Prostate gland (tissue), 2 donors: Measurements from ENCODE around the gene SVEP1. TPM values are rescaled to one million over a fixed set of nuclear protein-coding genes. Genes with fewer than 3 reads are reported as not detected.

Experiments used
- DNase-seq: peaks from one replicate; pipeline ENCODE4 v3.0.0-alpha.2; 2019; ENCODE audit warnings: low spot score
- H3K27ac ChIP-seq, 2 donors: fragments of 200-600 bp; sonication (generic); 2 replicates each; pipeline ENCODE4 v1.5.1; 2017 to 2019
- H3K27me3 ChIP-seq: fragments of 200-600 bp; sonication (generic); replicated peaks from 2 replicates; pipeline ENCODE4 v1.5.1; 2019; ENCODE audit not compliant: insufficient read depth
- H3K36me3 ChIP-seq, 2 donors: fragments of 200-600 bp; sonication (generic); 1 replicate in 1 of 2; 2 replicates in 1 of 2; pipeline versions ENCODE4 v1.5.1 to v1.8.1; 2017 to 2019
- H3K4me1 ChIP-seq: fragments of 200-600 bp; sonication (generic); replicated peaks from 2 replicates; pipeline ENCODE4 v1.5.1; 2019
- H3K4me3 ChIP-seq, 2 donors: fragments of 200-600 bp; sonication (generic); 2 replicates each; pipeline ENCODE4 v1.5.1; 2017 to 2019
- H3K9me3 ChIP-seq: fragments of 200-600 bp; sonication (generic); 2 replicates; pipeline ENCODE4 v1.5.1; 2017
- CTCF ChIP-seq, 4 experiments: fragments of 200-600 bp in 2 of 4; fragments of 450-650 bp in 2 of 4; sonication (generic) in 2 of 4; IDR thresholded peaks; 1 replicate in 3 of 4; 2 replicates in 1 of 4; pipeline ENCODE4 v1.5.1; 2016 to 2019; ENCODE audit warnings: antibody characterized with exemption in 4 of 4, mild to moderate bottlenecking in 2 of 4, moderate library complexity in 2 of 4
- POLR2A ChIP-seq: fragments of 450-650 bp; IDR thresholded peaks from one replicate; pipeline ENCODE4 v1.6.1; 2016; ENCODE audit warnings: antibody characterized with exemption, mild to moderate bottlenecking
- POLR2AphosphoS5 ChIP-seq: sonication (generic); formaldehyde crosslinking; IDR thresholded peaks from one replicate; pipeline ENCODE4 v1.6.1; 2017; ENCODE audit warnings: antibody characterized with exemption
- WGBS: methylation state at CpG from one replicate; pipeline ENCODE4 v1.1.5; 2018; 5-methylcytosine and 5-hydroxymethylcytosine counted together
- intact Hi-C: fragments of 100-400 bp; cut with DNase I; formaldehyde crosslinking; loops from one replicate; pipeline ENCODE4 v1.14.2; 2022
- total RNA-seq, 2 donors: library from RNA; depleted of rRNA; stranded (reverse); fragments of >200 nt; gene quantifications; one replicate each; pipeline ENCODE4 v1.1.0, GENCODE V29; 2016

The SVEP1 gene
- total RNA-seq, 2 donors from 2014 or later = 2.7 to 5.8 TPM

- no peak overlapping the region for H3K27ac ChIP-seq
- H3K27me3 ChIP-seq = no peaks in the 10 kb centered on the region
- no peaks in the 10 kb centered on the region for H3K9me3 ChIP-seq
- WGBS = 68% methylated on average over 6 of the region's 6 CpGs
- DNase-seq = no peak
- intact Hi-C loops = no loop called here
- H3K36me3 ChIP-seq = no peaks in the 10 kb centered on the region
- no peaks in the 10 kb centered on the region for H3K4me1 ChIP-seq
- no peak for TF ChIP-seq POLR2AphosphoS5
- no peak for TF ChIP-seq POLR2A
- no peak for TF ChIP-seq CTCF (IDR thresholded peaks at IDR 0.05)
- H3K4me3 ChIP-seq = no peak overlapping the region
Measured at GRCh38 chr9:110472111-110472510, 107.4 kb downstream of the SVEP1 start.

GRCh38 chr9:110468950-110469349, 110.6 kb downstream of the SVEP1 start:
- 38% methylated on average over 5 of the region's 5 CpGs for WGBS
- no peak for DNase-seq
- Histone ChIP-seq H3K4me3 (no peak overlapping the region), H3K9me3 (no peaks in the 10 kb centered on the region), H3K27ac (no peak overlapping the region), H3K27me3 (no peaks in the 10 kb centered on the region), H3K4me1 (no peaks in the 10 kb centered on the region), H3K36me3 (no peaks in the 10 kb centered on the region)
- intact Hi-C loops = no loop called here
- TF ChIP-seq POLR2A = no peak
- no peak for TF ChIP-seq CTCF (IDR thresholded peaks at IDR 0.05)
- no peak for TF ChIP-seq POLR2AphosphoS5

- no peak for DNase-seq
- no peak for TF ChIP-seq POLR2A
- TF ChIP-seq POLR2AphosphoS5 = no peak
- no peak for TF ChIP-seq CTCF (IDR thresholded peaks at IDR 0.05)
- Histone ChIP-seq H3K9me3 (no peaks in the 10 kb centered on the region), H3K27ac (no peak overlapping the region), H3K4me1 (no peaks in the 10 kb centered on the region), H3K4me3 (no peak overlapping the region), H3K36me3 (no peaks in the 10 kb centered on the region), H3K27me3 (no peaks in the 10 kb centered on the region)
- WGBS = 89% methylated on average over 3 of the region's 3 CpGs
- intact Hi-C loops = no loop called here
Measured at GRCh38 chr9:110465190-110465589, 114.4 kb downstream of the SVEP1 start.

DNA sequence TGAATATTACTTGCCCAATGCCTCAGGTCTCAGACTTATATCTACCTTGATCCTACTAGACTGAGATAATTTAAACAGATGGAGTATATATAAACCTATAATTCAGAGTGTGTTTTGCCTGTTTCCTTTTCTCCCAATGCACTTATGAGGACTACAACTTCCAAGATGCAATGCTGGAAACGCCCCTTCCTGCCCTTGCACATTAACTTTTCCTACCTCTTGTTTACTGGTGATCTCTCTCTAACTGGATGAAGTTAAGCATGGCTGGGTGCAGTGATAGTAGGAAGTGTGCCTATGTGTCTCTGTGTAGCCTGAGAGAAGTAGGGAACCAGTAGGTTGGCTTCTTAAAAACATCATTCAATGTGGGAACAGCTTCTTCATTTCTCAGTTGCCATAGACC, 115.2 kb downstream of the SVEP1 start:
- H3K27ac ChIP-seq = no peak overlapping the region
- H3K27me3 ChIP-seq = no peaks in the 10 kb centered on the region
- no peaks in the 10 kb centered on the region for H3K36me3 ChIP-seq
- no peak for DNase-seq
- no peak overlapping the region for H3K4me3 ChIP-seq
- TF ChIP-seq CTCF (IDR thresholded peaks at IDR 0.05) (no peak), POLR2AphosphoS5 (no peak), POLR2A (no peak)
- 95% methylated on average over 1 of the region's 1 CpG for WGBS
- intact Hi-C loops = no loop called here
- no peaks in the 10 kb centered on the region for H3K9me3 ChIP-seq
- H3K4me1 ChIP-seq = no peaks in the 10 kb centered on the region

GRCh38 chr9:110463499-110463898, 116.0 kb downstream of the SVEP1 start:
- no peaks in the 10 kb centered on the region for H3K4me1 ChIP-seq
- no peaks in the 10 kb centered on the region for H3K36me3 ChIP-seq
- TF ChIP-seq POLR2AphosphoS5 (no peak), CTCF (IDR thresholded peaks at IDR 0.05) (no peak)
- no peak overlapping the region for H3K27ac ChIP-seq
- intact Hi-C loops = no loop called here
- H3K27me3 ChIP-seq = no peaks in the 10 kb centered on the region
- H3K9me3 ChIP-seq = no peaks in the 10 kb centered on the region
- DNase-seq = no peak
- no peak overlapping the region for H3K4me3 ChIP-seq
- WGBS = 66% methylated on average over 3 of the region's 3 CpGs
